ENCODE results near the gene OLFM4.

Gene OLFM4

DNA sequence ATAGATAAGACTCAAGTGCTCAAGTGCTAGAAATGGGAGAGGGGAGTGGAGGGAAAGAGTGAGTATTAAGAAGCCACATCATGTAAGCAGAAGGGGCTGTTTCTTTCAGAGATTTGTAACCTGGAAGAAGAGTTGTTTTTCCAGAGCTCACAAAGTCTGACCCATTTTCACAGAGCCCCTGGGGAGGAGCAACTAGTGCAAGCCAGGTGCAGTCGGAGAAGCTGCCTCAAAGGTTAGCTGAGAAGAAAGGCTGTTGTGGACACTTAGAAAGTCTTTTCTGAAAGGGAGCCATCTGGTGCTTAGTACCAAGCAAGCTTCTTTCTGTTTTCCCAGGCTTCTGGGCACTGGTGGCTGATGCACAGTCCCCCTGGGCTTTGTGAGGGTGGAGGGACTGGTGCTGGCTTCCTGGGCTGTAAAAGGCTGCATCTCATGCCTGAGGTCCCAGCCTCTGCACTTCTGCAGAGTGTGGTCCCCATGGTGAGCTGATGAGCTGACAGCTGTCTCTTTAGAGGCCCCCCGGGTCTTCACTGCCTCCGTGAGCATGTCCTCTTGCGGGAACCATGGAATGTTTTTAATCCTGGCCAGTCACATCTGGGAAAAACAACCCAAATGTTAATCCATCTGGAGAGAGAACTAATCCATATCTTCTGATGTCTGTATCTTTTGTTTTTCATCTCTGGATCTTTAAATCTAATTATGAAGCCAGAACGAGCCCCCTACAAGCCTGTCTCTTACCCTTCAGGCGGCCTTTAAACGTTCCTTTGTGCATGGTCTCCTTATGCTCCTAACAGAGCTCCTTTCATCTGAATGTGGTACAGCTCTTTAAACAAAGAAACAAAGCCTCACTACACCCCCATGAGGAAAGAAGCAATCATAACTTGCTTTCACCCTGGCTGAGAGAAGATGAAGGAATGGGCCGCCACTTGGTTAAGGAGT lies 40.2 kb downstream of the OLFM4 start:
- no peak for DNase-seq (ENCODE audit: low read depth in 2 of 2)

DNA sequence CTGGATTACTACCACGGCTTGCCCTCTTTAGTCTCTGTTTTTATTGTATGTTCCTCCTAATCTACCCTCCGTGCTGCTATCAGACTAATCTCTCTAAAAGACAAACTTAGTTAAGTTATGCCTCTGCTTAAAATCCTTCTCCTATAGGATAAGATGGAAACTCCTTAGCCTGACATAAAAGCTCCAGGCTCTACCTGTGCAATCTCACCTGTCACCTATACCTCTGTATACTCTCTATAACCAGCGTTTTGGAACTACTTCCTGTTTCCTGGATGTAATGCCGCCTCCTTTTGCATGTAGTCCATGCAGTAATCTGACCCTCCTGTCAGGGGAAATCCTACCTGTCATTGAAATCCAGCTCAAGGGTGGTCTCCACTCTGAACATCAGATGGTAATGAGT lies 41.2 kb downstream of the OLFM4 start:
- no peak for DNase-seq (ENCODE audit: low read depth in 2 of 2)

DNA sequence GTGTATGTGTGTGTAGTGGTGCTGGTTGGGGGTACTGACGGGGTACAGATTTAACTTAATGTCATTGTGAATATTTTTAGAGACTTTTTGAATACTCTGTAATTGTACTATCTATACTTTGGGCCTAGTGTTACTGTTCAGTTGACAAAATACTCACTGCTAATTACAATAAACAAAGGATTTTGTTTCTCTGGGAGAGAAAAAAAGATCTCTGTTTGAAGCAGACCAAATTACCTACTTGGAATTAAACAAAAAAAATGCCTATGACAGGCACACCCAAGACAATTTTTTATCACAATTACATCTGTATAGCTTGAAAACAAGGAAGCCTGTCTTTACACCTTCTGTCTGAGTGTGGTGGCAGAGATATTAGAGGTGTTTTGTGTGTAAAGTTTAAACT lies 45.1 kb downstream of the OLFM4 start:
- no peak for DNase-seq (ENCODE audit: low read depth in 2 of 2)

DNA sequence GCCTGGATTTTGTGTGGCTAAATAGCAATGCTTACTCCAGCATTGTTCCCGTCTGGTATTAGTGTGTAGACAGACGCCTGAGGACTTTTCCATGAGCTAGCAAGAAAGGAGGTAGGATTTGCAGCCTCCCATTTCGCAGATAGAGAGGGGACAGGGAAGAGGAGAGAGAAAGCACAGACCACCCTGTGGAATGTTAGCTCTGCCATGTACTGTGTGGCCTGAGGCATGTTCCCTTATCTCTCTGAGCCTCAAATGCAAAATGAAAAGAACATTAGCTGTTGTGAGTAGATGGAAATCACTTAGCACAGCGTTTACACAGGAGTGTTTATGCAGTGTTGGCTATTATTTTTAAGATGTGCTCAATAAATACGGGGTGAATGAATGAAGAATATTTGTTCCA lies 45.5 kb downstream of the OLFM4 start:
- no peak for DNase-seq (ENCODE audit: low read depth in 2 of 2)

DNA sequence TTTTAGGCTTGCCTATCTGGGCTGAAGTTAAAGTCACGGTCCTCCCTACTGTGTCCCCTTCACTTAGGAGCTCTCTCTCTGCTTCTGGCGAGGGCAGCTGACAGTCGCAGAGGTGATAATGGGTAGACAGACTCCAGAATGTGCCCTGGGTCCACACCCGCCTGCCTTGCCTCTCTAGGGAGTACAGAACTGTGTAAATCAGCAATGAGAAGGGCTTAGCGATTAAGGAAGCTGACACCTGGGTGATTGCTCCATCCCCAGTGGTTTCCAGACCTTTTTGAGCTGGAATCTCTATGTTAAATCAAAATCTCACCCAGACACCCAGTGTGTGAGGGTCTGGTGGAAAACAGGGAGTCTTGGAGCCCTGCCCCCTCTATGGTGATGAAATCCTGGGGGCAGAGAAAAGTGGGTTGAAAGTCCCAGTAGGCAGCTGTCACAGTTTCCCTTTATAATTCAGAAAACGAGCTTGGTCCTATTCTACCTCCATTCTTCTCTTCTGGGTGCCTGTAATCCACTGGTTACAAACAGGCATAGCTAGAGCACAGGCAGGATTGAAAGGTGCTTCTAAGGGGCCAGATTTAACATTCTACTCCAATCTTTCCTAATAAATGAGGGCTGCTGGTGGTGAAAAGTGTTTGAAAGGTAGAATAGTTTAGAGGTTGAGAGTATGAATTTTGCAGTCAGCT lies 46.9 kb downstream of the OLFM4 start:
- no peak for DNase-seq (ENCODE audit: low read depth in 2 of 2)

DNA sequence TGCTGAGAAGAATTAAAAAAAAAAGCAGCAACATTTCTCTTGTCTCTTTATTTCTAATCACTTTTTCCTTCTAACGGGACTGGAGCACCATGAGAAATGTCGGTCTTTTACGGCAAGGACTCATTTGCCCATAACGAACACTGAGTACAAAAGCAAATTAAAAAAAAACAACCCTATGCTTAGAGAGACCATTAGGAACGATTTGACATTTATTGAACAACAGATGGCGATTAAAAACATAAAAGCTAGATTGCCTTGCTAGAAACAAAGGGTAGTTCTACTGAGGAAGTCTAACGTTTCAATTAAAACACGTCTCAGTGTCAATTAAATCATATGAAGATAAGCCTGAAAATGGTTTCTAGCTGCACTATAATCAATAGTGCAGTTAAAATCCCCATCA lies 51.1 kb downstream of the OLFM4 start:
- DNase-seq (ENCODE audit: low read depth in 2 of 2) = no peak

DNA sequence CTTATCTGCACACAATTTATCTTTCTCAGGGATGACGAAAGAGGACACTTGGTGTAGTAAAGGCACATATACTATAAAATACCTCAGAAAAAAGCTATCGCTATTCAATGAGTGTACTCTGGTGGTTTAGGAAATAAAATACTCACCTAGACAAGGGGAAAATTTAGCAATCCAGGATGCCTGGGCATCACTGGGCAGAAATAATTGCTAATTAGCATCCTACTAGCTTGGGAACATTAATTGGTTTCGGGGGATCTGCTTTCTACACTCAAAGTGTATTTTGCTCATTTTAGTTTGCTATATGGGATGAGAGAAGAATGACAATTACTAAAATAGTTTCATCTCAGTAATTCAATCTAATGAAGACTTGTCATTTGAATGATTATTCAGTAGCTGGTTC lies 60.3 kb downstream of the OLFM4 start:
- no peak for DNase-seq (ENCODE audit: low read depth in 2 of 2)

DNA sequence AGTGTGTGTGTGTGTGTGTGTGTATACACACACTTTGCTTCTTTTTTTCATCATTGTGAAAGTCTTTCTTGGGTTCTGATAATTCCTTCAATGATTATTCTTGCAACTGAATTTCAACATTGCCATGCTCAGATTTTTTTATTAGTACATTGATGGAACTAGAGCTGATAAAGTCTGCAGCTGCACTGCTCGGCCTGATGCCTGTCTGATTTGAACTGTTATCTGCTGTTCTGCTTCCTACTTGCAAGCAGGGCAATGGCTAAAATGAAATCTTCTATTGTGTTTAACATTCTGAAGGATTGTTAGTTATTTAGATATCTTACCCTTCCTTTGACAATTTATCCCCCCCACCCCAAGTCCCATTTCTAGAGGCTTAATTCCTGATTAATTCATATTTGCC lies 61.3 kb downstream of the OLFM4 start:
- DNase-seq (ENCODE audit: low read depth in 2 of 2) = no peak

DNA sequence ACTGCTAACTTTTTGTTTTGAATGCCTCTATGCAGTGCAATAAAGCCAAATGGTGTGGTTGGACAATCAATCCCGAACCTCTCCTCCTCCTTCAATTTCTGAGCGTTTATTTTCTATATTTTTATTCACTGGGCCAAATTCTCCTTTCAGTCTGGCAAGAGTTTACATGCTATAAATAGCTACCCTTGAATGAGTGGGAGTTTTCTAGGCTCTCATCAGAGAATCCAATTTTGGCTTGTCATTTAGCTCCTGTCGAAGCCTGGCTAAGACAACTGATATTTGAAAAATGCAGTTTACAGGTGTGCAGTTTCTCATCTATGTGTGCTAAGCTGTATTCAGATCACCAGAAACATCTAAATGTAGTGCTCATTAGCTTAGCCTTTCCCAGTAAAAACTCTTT lies 61.8 kb downstream of the OLFM4 start:
- no peak for DNase-seq (ENCODE audit: low read depth in 2 of 2)

DNA sequence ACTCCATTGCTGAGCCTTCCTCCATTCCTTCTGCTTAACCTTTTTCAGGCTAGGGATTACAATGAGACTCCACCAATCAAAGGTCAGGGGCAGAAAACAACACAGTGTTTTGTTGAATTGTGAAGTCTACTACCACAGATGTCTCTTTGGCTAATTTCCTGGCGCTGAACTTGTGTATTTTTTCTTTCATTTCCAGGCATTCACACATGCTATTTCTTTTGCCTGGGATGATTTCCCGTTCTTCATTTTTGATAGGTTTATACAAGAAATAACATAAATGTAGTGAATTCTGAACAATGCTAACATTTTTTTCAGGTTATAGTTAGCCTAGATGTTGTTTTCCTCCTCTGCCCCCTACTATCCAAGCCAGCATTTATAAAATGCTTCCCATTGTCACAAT lies 64.3 kb downstream of the OLFM4 start:
- DNase-seq (ENCODE audit: low read depth in 2 of 2) = no peak

DNA sequence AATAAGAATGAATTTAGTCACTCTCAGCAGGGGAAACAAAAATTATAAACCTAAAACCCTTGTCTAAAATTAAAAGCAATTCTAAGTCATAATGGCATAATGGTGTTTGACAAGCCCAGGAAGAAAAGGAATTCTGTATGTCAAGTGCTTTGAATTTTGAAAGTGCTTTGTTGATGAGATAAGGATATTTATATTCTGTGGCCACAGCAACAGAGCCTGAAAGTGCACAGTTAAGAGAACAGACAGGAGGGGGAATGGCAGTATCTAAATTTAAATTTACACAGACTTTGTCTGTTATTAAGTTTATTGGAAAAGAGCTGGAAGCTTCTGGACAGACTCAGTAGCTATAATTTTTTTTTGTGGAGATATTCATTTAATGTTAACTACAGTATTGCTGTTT lies 69.8 kb downstream of the OLFM4 start:
- no peak for DNase-seq (ENCODE audit: low read depth in 2 of 2)

DNA sequence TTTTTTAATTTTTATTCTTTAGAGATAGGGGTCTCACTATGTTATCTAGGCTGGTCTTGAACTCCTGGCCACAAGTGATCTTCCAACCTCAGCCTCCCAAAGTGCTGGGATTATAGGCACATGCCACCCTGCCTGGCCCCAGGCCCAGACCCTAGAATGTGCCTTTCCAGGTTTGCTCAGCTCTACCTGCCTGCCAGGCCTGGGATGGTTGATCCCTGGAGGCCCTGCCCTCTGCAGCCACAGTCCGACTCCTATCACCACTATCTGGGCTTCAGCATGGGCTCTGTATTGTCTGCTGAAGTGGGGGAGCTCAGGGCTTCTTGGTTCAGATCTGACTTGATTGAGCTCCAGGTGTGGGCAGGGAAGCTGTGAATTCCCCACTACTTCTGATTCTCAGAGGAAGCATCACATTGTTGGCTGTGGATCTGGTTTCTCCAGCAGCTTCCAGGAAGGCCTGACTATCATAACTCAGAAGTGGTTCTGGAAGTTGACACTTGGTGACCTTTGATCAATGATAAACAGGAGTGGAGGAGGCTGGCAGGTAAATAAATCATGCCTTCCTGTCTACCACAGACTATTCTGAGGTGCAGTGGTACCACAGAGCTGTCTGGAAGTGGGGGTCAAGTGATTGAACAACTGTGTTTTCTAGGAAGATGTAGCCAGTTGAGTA lies 71.9 kb downstream of the OLFM4 start:
- no peak for DNase-seq (ENCODE audit: low read depth in 2 of 2)

Measured in fibroblast of skin of left biceps (primary cell).